Activated B cell treated with CpG ODN at 0.5 μM for 24 hours (primary cell): ENCODE results near the gene PHF21A. TPM values are rescaled to one million over a fixed set of nuclear protein-coding genes. Genes with fewer than 3 reads are reported as not detected.
"Not testable (repeated sequence)": the region's sequence is repeated elsewhere in the genome, so short reads cannot be mapped to it uniquely, and the experiment has no call there.

Experiments
- ATAC-seq: fragments of 200-7000 bp; cut with Tn5 transposase; one replicate; pipeline ENCODE4 v1.10.0; 2021; ENCODE audit warnings: low read depth, mild to moderate bottlenecking, moderate library complexity
- CTCF ChIA-PET: fragments of 350-600 bp; sonication (Branson Sonifier 250); formaldehyde crosslinking; loops from one replicate; lab custom pipeline; 2021; ENCODE audit warnings: antibody characterized with exemption; lab: Charles Lee
- POLR2A ChIA-PET: fragments of 350-600 bp; sonication (Branson Sonifier 250); formaldehyde crosslinking; loops from one replicate; lab custom pipeline; 2021; ENCODE audit warnings: antibody characterized with exemption; lab: Charles Lee
- DNase-seq: peaks from one replicate; pipeline ENCODE4 v3.0.0; 2022
- H3K27ac Mint-ChIP-seq: one replicate; pipeline ENCODE4 v1.8.0; 2020; ENCODE audit warnings: mixed read lengths
- H3K27me3 Mint-ChIP-seq: one replicate; pipeline ENCODE4 v1.8.0; 2021; ENCODE audit warnings: mixed read lengths
- H3K36me3 Mint-ChIP-seq: one replicate; pipeline ENCODE4 v1.8.0; 2021; ENCODE audit warnings: low read depth, mixed read lengths
- H3K4me1 Mint-ChIP-seq: one replicate; pipeline ENCODE4 v1.8.0; 2021; ENCODE audit warnings: mixed read lengths
- H3K4me3 Mint-ChIP-seq: one replicate; pipeline ENCODE4 v1.8.0; 2020; ENCODE audit warnings: mild to moderate bottlenecking, mixed read lengths
- H3K9me3 Mint-ChIP-seq: one replicate; pipeline ENCODE4 v1.8.0; 2020; ENCODE audit warnings: mixed read lengths
- intact Hi-C: fragments of 100-400 bp; cut with micrococcal nuclease; formaldehyde crosslinking; loops from one replicate; pipeline ENCODE4 v1.15.1; 2024
- total RNA-seq: library from RNA; stranded (reverse); gene quantifications from 2 replicates; pipeline ENCODE4 v1.2.3, GENCODE V29; 2022
- TF ChIP-seq, protein P1 (sequence below): fragments of 200-600 bp; IDR thresholded peaks from one replicate; pipeline ENCODE4 v1.8.0; 2022; ENCODE audit warnings: antibody characterized with exemption, mild to moderate bottlenecking

PHF21A gene
- total RNA-seq, 1 donor from 2014 or later: 71.0 TPM

DNA sequence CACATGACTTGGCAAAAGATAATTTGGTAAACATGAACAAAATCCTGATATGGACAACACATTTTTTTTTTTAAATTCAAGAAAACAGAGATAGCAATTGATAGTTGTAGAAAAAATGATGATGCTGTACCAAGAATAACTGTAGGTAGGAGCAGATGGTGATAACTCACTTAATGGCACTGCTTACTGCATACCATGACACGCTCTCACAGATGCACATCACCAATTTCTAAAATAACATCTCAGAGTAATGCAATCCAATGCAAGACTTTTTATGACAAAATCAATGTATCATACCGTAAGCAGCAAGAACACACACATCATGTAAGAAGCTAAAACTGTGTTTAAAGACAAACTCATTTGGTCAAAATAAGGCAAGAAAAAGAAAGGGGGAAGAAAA is 102.6 kb downstream of the PHF21A start:
- Mint-ChIP-seq H3K27me3 (no peaks in the 10 kb centered on the region), H3K9me3 (no peaks in the 10 kb centered on the region), H3K4me1 (no peaks in the 10 kb centered on the region), H3K4me3 (no peak overlapping the region), H3K36me3 (peaks cover 27% of the 10 kb centered on the region), H3K27ac (no peak overlapping the region)
- DNase-seq (no peak), ATAC-seq (no peak)
- ChIA-PET CTCF (interaction anchor here (1.1 to 1.2 kb wide), 2 partner anchors 12 to 247 kb away, joined by 3 to 4 read pairs; no protein-coding TSS in a partner anchor), POLR2A (no interaction called here)
- TF ChIP-seq, protein P1, sequence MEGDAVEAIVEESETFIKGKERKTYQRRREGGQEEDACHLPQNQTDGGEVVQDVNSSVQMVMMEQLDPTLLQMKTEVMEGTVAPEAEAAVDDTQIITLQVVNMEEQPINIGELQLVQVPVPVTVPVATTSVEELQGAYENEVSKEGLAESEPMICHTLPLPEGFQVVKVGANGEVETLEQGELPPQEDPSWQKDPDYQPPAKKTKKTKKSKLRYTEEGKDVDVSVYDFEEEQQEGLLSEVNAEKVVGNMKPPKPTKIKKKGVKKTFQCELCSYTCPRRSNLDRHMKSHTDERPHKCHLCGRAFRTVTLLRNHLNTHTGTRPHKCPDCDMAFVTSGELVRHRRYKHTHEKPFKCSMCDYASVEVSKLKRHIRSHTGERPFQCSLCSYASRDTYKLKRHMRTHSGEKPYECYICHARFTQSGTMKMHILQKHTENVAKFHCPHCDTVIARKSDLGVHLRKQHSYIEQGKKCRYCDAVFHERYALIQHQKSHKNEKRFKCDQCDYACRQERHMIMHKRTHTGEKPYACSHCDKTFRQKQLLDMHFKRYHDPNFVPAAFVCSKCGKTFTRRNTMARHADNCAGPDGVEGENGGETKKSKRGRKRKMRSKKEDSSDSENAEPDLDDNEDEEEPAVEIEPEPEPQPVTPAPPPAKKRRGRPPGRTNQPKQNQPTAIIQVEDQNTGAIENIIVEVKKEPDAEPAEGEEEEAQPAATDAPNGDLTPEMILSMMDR: no peak
- intact Hi-C loops: no loop called here

DNA sequence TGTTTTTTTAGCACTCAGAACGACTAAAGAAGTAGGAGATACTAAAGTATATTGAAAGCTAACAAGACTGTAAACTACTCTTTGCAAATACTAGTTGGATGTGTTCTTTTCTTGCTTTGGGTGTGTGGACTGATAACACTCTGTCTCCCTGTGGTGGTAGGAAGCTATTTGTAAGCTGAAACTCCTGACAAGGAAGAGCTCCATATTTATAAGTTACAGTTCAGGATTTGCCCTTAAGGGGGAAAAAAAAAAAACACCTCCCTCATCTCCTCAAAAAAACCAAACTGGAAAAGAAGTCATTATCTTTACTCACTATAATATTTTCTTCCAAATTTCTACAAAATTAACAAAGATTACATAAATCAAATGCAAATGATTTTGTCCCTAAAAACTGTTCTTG is 103.9 kb downstream of the PHF21A start:
- Mint-ChIP-seq H3K9me3 (no peaks in the 10 kb centered on the region), H3K4me3 (no peak overlapping the region), H3K27me3 (no peaks in the 10 kb centered on the region), H3K36me3 (peaks cover 23% of the 10 kb centered on the region), H3K4me1 (no peaks in the 10 kb centered on the region), H3K27ac (no peak overlapping the region)
- ChIA-PET POLR2A (interaction anchor here (0.6 kb wide), 1 partner anchor 577 kb away, joined by 3 read pairs; the partner anchor contains the start of gene AMBRA1), CTCF (no interaction called here)
- intact Hi-C loops: no loop called here
- TF ChIP-seq, protein P1: no peak
- DNase-seq (no peak), ATAC-seq (no peak)

DNA sequence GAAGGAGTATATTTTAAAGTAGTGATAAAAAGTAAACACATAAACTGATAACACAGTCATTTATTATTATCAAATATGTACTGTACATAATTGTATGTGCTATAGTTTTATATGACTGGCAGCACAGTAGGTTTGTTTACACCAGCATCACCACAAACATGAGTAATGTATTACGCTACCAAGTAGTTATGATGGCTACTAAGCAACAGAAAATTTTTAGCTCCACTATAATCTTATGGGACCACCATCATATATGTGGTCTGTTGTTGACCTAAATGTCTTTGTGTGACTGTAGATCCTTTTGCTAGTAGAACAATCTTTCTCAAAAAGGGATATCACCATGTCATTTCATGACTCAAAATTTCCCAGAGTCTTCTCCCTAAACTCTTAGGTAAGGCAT is 105.3 kb downstream of the PHF21A start:
- Mint-ChIP-seq H3K27me3 (no peaks in the 10 kb centered on the region), H3K36me3 (peaks cover 14% of the 10 kb centered on the region), H3K4me3 (no peak overlapping the region), H3K4me1 (no peaks in the 10 kb centered on the region), H3K27ac (no peak overlapping the region), H3K9me3 (no peaks in the 10 kb centered on the region)
- ATAC-seq (no peak), DNase-seq (no peak)
- TF ChIP-seq, protein P1: no peak
- ChIA-PET POLR2A (no interaction called here), CTCF (no interaction called here)
- intact Hi-C loops: no loop called here

DNA sequence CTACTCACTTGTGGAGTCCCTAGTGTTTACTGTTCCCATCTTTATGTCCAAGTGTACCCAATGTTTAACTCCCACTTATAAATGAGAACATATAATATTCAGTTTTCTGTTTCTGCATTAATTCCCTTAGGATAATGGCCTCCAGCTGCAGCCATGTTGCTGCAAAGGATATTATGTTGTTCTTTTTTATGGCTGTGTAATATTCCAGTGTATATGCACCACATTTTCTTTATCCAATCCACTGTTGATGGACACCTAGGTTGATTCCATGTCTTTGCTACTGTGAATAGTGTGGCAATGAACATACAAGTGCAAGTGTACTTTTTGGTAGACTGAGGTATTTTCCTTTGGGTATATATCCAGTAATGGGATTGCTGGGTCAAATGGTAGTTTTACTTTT is 107.1 kb downstream of the PHF21A start:
- intact Hi-C loops, H3K4me1 Mint-ChIP-seq, CTCF ChIA-PET, H3K9me3 Mint-ChIP-seq, H3K4me3 Mint-ChIP-seq, H3K27me3 Mint-ChIP-seq, H3K36me3 Mint-ChIP-seq, H3K27ac Mint-ChIP-seq, DNase-seq, POLR2A ChIA-PET, ATAC-seq: not testable (repeated sequence)

DNA sequence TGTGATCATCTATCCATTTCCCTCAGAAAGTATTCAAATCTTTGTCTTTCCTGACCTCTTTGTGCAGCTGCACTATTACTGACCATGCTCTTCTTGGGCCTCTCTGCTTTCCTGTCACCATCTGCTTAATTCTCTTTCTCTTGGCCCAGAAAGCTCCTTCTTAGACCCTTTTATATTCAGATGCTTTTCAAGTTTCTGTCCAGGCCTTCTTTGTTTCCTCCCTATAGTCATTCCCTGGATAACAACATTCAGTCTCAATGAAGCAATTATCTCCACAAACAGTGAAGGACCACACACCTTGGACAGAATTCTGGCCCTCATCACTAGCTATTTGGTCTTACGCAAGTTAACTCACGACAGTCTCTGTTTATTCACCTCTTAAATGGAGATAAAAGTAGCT is 109.1 kb downstream of the PHF21A start:
- H3K4me1 Mint-ChIP-seq: no peaks in the 10 kb centered on the region
- no peak overlapping the region for H3K4me3 Mint-ChIP-seq
- ChIA-PET POLR2A (no interaction called here), CTCF (interaction anchor here (1.0 to 1.5 kb wide), 2 partner anchors 47 to 140 kb away, joined by 3 to 4 read pairs; no protein-coding TSS in a partner anchor)
- H3K27me3 Mint-ChIP-seq: no peaks in the 10 kb centered on the region
- H3K27ac Mint-ChIP-seq: no peak overlapping the region
- ATAC-seq (no peak), DNase-seq (no peak)
- intact Hi-C loops: no loop called here
- peaks cover 7% of the 10 kb centered on the region for H3K36me3 Mint-ChIP-seq
- no peaks in the 10 kb centered on the region for H3K9me3 Mint-ChIP-seq
- TF ChIP-seq, protein P1: no peak

DNA sequence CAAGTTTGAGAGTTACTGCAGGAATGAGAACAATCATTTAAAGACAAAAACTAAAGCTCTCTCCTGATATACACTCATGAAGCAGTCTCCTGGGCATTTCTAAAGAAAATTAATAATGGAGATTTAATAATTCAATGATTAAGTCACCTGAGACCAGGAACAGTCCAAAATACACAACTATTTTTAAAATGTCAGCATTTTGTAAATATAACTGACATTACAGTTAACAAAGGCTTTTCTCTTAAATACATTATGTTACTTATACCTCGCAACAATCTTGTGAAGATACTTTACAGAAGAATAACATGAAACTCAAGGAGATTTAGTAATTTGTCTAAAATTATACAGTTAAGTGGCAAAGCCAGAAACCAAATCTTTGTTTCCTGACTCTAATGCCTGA is 111.2 kb downstream of the PHF21A start:
- Mint-ChIP-seq H3K9me3 (no peaks in the 10 kb centered on the region), H3K36me3 (peaks cover 3% of the 10 kb centered on the region), H3K27me3 (no peaks in the 10 kb centered on the region), H3K4me3 (no peak overlapping the region), H3K27ac (no peak overlapping the region), H3K4me1 (peaks cover 3% of the 10 kb centered on the region)
- ATAC-seq (no peak), DNase-seq (no peak)
- intact Hi-C loops: no loop called here
- ChIA-PET POLR2A (interaction anchor here (0.6 kb wide), 1 partner anchor 163 kb away, joined by 3 read pairs; no protein-coding TSS in a partner anchor), CTCF (interaction anchor here (0.5 to 1.9 kb wide), 2 partner anchors 105 to 239 kb away, joined by 3 to 5 read pairs; no protein-coding TSS in a partner anchor)
- TF ChIP-seq, protein P1: no peak
